ENCODE results near the gene NAGS.

GRCh38 chr17:43979671-43980070, 24.8 kb upstream of the NAGS start:
- no peak for TF ChIP-seq CTCF (IDR thresholded peaks at IDR 0.05)
- TF ChIP-seq EZH2 (IDR thresholded peaks at IDR 0.05; ENCODE audit: borderline replicate concordance, insufficient read depth, low read depth, low read length, poor library complexity, severe bottlenecking) = no peak

Data from B cell (primary cell).